ENCODE measurements around the gene CUX1.

Gene CUX1

GRCh38 chr7:102248456-102249395, 431.3 kb downstream of the CUX1 start:
- TF ChIP-seq ZNF624 (tag by site-specific recombination; IDR thresholded peaks at IDR 0.05) (no peak), HIC1 (tag by site-specific recombination; IDR thresholded peaks at IDR 0.05) (no peak), ZNF518A (tag by site-specific recombination; conservative IDR thresholded peaks at IDR 0.05; ENCODE audit: low read depth) (no peak), MEIS1 (CRISPR knock-in tag; IDR thresholded peaks at IDR 0.05; ENCODE audit: borderline replicate concordance) (no peak), ZNF133 (tag by site-specific recombination; IDR thresholded peaks at IDR 0.05) (no peak), PRDM6 (tag by site-specific recombination; IDR thresholded peaks at IDR 0.05) (no peak), ZNF26 (tag by site-specific recombination; IDR thresholded peaks at IDR 0.05) (no peak), ZNF830 (tag by site-specific recombination; IDR thresholded peaks at IDR 0.05; ENCODE audit: low read depth) (no peak), ZNF280D (tag by site-specific recombination; IDR thresholded peaks at IDR 0.05) (no peak), ZNF350 (tag by site-specific recombination; IDR thresholded peaks at IDR 0.05) (no peak), ZNF23 (tag by site-specific recombination; IDR thresholded peaks at IDR 0.05; ENCODE audit: borderline replicate concordance) (no peak), ZNF596 (tag by site-specific recombination; IDR thresholded peaks at IDR 0.05) (no peak)
- Histone ChIP-seq H3K36me3 (ENCODE audit: control insufficient read depth in 2 of 2, insufficient read depth in 1 of 2, low read length in 2 of 2) (no peaks in the 10 kb centered on the region; a peak in 1 of 3 replicates), H3K4me1 (ENCODE audit: control insufficient read depth, insufficient read depth, low read length) (no peaks in the 10 kb centered on the region), H3K9me3 (ENCODE audit: control insufficient read depth, insufficient read depth, low read depth, low read length) (no peaks in the 10 kb centered on the region), H3K4me3 (ENCODE audit: low read depth, low read length) (no peak overlapping the region), H3K27ac (ENCODE audit: extremely low read depth, low read depth, low read length) (no peak overlapping the region)
- ChIA-PET CTCF (no interaction called here), POLR2A (no interaction called here)
